ENCODE measurements around the gene GABRA6. TPM values are rescaled to one million over a fixed set of nuclear protein-coding genes. Genes with fewer than 3 reads are reported as not detected.
"Not testable (repeated sequence)": the region's sequence is repeated elsewhere in the genome, so short reads cannot be mapped to it uniquely, and the experiment has no call there.

GABRA6 gene
- total and polyA plus RNA-seq, 2 of the 13 experiments (the other 11 are each of a cell fraction or from before 2014, with no cell fraction given): not detected

GRCh38 chr5:161645264-161645663 is 40.3 kb upstream of the GABRA6 start:
- Histone ChIP-seq H3K9ac (ENCODE audit: insufficient read depth, low read depth, low read length) (no peak overlapping the region), H3K36me3 (replicated peaks in 1 of 2; ENCODE audit: control insufficient read depth in 1 of 2, insufficient read depth in 2 of 2, low read length in 2 of 2) (no peaks in the 10 kb centered on the region), H2AFZ (ENCODE audit: low read length) (no peak overlapping the region), H3K27ac (ENCODE audit: extremely low read length, insufficient read depth, low read length) (no peak overlapping the region), H3K9me3 (ENCODE audit: low read length) (no peaks in the 10 kb centered on the region), H3K4me2 (ENCODE audit: low read depth, low read length) (no peak overlapping the region), H3K4me3 (replicated peaks in 1 of 3; ENCODE audit: insufficient read depth in 1 of 3, low read depth in 2 of 3, low read length in 3 of 3) (no peak overlapping the region), H3K4me1 (ENCODE audit: insufficient read depth, low read length) (no peaks in the 10 kb centered on the region), H3K79me2 (ENCODE audit: insufficient read depth, low read length) (no peaks in the 10 kb centered on the region), H4K20me1 (ENCODE audit: insufficient read depth, low read length) (no peaks in the 10 kb centered on the region), H3K27me3 (ENCODE audit: control insufficient read depth in 1 of 2, insufficient read depth in 2 of 2, low read length in 2 of 2) (no peaks in the 10 kb centered on the region)
- ChIA-PET CTCF (ENCODE audit: low intra/inter-chr PET ratio, low total read pairs) (no interaction called here), POLR2A (no interaction called here)
- no peak for DNase-seq (ENCODE audit: low spot score)
- no peak for ATAC-seq
- intact Hi-C loops (cut with micrococcal nuclease; ENCODE audit: unreplicated experiment): no loop called here
- TF ChIP-seq MAFF (IDR thresholded peaks at IDR 0.05; ENCODE audit: low read depth, low read length) (peak; percentile 87), ZNF512 (CRISPR knock-in tag; IDR thresholded peaks at IDR 0.05) (no peak), RFX5 (IDR thresholded peaks at IDR 0.05; ENCODE audit: low read depth, low read length) (no peak), ZNF670 (CRISPR knock-in tag; IDR thresholded peaks at IDR 0.05; ENCODE audit: borderline replicate concordance) (no peak), TCF7 (IDR thresholded peaks at IDR 0.05; ENCODE audit: low read depth) (no peak), MAFK (conservative IDR thresholded peaks at IDR 0.05 in 1 of 2, IDR thresholded peaks at IDR 0.05 in 1 of 2; ENCODE audit: low read length in 2 of 2) (peak; percentile 86 to 94), ZNF597 (CRISPR knock-in tag; IDR thresholded peaks at IDR 0.05) (no peak), CC2D1A (CRISPR knock-in tag; IDR thresholded peaks at IDR 0.05) (no peak), THAP11 (CRISPR knock-in tag; IDR thresholded peaks at IDR 0.05) (no peak), KDM5A (IDR thresholded peaks at IDR 0.05; ENCODE audit: borderline replicate concordance, low read length) (no peak), ZNF280B (CRISPR knock-in tag; IDR thresholded peaks at IDR 0.05; ENCODE audit: borderline replicate concordance) (no peak), ZNF773 (CRISPR knock-in tag; IDR thresholded peaks at IDR 0.05; ENCODE audit: borderline replicate concordance) (no peak), FOXA3 (CRISPR knock-in tag; IDR thresholded peaks at IDR 0.05) (no peak)
- FAIRE-seq: no peak
- WGBS (ENCODE audit: low lambda C conversion rate): 65% methylated on average over 1 of the region's 1 CpG
- BruUV-seq (replicated peaks): no TSS peak
- in situ Hi-C loops (cut with HindIII; ENCODE audit: extremely low pct_ligation_motif_present, low pct_unique_long_range_greater_than_20kb): no loop called here

- H3K9me3 ChIP-seq (ENCODE audit: low read length); H3K27me3 ChIP-seq (ENCODE audit: control insufficient read depth in 1 of 2, insufficient read depth in 2 of 2, low read length in 2 of 2); H3K36me3 ChIP-seq (replicated peaks in 1 of 2; ENCODE audit: control insufficient read depth in 1 of 2, insufficient read depth in 2 of 2, low read length in 2 of 2); ATAC-seq; H3K79me2 ChIP-seq (ENCODE audit: insufficient read depth, low read length); in situ Hi-C loops (cut with HindIII; ENCODE audit: extremely low pct_ligation_motif_present, low pct_unique_long_range_greater_than_20kb); CTCF ChIA-PET (ENCODE audit: low intra/inter-chr PET ratio, low total read pairs); FAIRE-seq; POLR2A ChIA-PET; H3K27ac ChIP-seq (ENCODE audit: extremely low read length, insufficient read depth, low read length); H3K9ac ChIP-seq (ENCODE audit: insufficient read depth, low read depth, low read length); intact Hi-C loops (cut with micrococcal nuclease; ENCODE audit: unreplicated experiment); DNase-seq (ENCODE audit: low spot score); H3K4me2 ChIP-seq (ENCODE audit: low read depth, low read length); H4K20me1 ChIP-seq (ENCODE audit: insufficient read depth, low read length); H3K4me1 ChIP-seq (ENCODE audit: insufficient read depth, low read length); H2AFZ ChIP-seq (ENCODE audit: low read length); BruUV-seq (replicated peaks); H3K4me3 ChIP-seq (replicated peaks in 1 of 3; ENCODE audit: insufficient read depth in 1 of 3, low read depth in 2 of 3, low read length in 3 of 3): not testable (repeated sequence)
- WGBS (ENCODE audit: low lambda C conversion rate): 1% methylated on average over 8 of the region's 8 CpGs
Measured at GRCh38 chr5:161651926-161652325, 33.6 kb upstream of the GABRA6 start.
